GM12891 (cell line): ENCODE results near the gene TIMP1.

Experiments used
- POLR2A ChIP-seq: IDR thresholded peaks from 2 replicates; pipeline ENCODE4 v1.6.1; 2011; ENCODE audit warnings: low read depth, low read length, control low read depth
- POLR2AphosphoS5 ChIP-seq: IDR thresholded peaks from 2 replicates; pipeline ENCODE4 v1.6.1; 2011; ENCODE audit warnings: low read depth, low read length, control low read depth
- POU2F2 ChIP-seq: IDR thresholded peaks from 2 replicates; pipeline ENCODE4 v1.6.1; 2011; ENCODE audit warnings: low read depth, mild to moderate bottlenecking, control low read depth, low read length, moderate library complexity

GRCh38 chrX:47596256-47596655, 14.0 kb downstream of the TIMP1 start:
- no peak for TF ChIP-seq POLR2A
- TF ChIP-seq POU2F2: no peak
- TF ChIP-seq POLR2AphosphoS5: no peak
